ENCODE results near the gene AMZ1.
A peak's percentile ranks its signal among the peaks of the same experiment; 100 is the strongest.

AMZ1 gene

GRCh38 chr7:2651847-2652735 is 35.9 kb upstream of the AMZ1 start:
- no peak for DNase-seq

DNA sequence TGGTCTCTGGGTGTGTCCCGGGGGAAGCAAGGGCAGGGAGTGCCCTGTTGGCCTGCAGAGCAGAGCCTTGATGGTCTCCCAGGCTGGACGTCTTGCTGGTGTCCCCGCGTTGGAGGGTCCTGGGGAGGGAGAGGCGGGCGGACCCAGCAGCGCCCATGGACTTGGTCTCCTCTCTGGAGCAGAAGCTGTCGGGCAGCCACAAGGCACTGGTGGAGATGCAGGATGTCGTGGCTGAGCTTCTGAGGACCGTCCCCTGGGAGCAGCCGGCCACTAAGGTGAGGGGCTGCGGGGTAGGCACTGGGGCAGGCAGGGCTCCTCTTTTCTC is 35.3 kb upstream of the AMZ1 start:
- no peak for DNase-seq

GRCh38 chr7:2654059-2654458 is 33.9 kb upstream of the AMZ1 start:
- peak; percentile 19 for DNase-seq

- DNase-seq, result no peak
These were observed 32.0 kb upstream of the AMZ1 start for GRCh38 chr7:2655870-2656614.

DNA sequence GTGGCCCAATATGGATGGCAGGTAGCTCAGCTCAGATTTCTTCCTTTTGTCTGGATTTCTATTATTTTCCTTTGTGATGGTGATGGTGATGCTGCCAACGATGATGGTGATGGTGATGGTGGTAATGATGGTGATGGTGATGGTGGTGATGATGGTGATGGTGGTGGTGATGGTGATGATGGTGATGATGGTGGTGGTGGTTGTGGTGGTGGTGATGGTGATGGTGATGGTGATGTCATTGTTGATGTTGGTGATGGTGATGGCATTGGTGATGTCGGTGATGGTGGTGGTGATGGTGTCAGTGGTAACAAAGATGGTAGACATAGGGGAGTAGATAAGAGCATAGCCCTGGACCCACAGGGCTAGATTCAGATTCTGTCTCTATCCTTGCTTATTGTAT is 30.8 kb upstream of the AMZ1 start:
- DNase-seq, result no peak

DNA sequence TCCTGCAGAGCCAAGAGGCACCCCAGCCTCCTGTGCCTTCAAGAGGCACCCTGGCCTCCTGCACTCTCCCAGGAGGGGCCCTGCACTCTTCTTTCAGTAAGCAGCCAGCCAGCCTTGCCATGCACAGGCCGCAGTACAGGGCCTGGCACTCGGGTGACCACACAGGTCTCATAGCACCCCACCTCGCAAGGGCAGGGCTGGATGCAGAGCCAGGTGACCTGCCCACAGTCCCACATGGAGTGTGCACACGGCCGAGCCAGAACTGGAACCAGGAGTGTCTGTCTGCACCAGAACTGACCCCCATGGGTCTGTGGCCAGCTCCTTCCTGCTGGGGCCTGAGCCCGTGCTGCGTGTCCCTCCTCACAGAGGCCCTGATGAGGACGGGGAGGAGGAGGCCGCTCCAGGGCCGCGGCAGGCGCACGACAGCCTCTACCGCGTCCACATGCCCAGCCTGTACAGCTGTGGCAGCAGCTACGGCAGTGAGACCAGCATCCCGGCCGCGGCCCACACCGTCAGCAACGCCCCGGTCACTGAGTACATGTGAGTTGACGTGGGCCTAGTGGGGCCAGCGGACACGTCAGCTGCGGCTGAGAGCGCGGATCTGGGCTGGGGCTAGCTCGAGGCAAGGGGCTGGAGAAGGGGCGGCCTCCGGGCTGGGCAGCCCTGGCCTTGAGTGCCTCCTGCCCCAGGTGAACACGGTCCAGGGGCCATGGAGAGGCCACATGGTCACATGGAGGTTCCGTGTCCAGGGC is 29.9 kb upstream of the AMZ1 start:
- no peak for DNase-seq

GRCh38 chr7:2658941-2659340 is 29.1 kb upstream of the AMZ1 start:
- DNase-seq, result no peak

DNA sequence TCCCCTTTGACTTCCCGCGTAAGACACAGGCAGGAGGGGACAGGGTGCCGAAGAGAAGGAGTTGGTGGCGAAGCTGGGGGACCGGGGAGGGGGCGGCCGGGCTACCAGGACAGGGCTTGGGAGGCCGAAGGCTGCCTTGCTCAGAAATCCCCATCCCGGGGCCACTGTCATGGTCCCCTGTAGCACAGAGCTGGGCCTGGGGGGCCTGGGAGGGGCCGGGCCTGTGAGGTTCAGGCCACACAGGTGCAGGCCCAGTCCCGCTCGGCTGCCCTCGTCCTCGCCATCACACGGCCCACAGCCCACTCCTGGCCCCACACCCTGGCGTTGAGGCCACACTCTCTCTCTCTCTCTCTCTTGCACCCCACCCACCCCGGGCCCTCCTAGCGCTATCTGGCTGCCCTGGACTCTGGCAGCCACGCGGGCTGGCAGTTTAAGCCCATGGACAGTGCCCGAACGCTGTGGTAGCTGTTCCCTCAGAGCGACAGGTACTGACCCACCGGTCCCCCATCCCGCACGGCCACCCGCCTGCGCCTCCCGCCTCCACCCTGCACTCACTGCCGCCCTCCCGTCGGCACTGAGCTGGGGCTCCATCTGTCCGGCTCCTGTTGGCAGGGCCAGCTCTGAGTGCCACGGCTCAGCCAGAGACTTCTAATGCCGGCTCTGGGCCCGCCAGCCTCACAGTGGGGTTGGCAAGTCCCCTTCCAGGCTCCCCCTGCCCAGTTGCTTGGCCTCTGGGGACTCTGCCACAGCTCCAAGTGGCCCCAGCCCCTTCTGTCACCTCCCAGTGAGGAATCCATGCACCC is 28.2 kb upstream of the AMZ1 start:
- no peak for DNase-seq

- DNase-seq, result no peak
These were observed 27.5 kb upstream of the AMZ1 start for GRCh38 chr7:2660359-2661095.

DNA sequence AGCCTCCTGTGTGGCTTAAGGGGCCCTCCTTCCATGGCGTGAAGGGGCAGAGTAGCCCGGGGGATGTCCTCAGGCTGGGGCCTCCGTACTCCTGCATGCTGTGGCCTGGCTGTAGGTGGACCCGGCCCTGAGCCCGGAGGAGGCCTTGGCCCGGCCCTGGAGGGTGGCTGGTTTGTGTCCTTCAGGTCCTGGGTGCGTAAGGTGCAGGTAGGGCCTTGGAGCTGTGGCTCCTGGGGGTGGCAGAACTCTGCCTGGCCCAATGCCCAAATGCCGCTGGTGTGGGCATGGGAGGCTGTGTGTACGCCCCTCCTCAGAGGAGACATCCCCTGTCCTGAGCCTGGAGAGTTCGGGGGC is 26.9 kb upstream of the AMZ1 start:
- DNase-seq, result no peak

- no peak for DNase-seq
These were observed 26.3 kb upstream of the AMZ1 start for GRCh38 chr7:2661602-2662272.

GRCh38 chr7:2662273-2663120 is 25.5 kb upstream of the AMZ1 start:
- no peak for DNase-seq

- DNase-seq, result no peak
These were observed 24.7 kb upstream of the AMZ1 start for GRCh38 chr7:2663121-2663886.

GRCh38 chr7:2663960-2664359 is 24.0 kb upstream of the AMZ1 start:
- no peak for DNase-seq

GRCh38 chr7:2665359-2665791 is 22.6 kb upstream of the AMZ1 start:
- no peak for DNase-seq

- DNase-seq, result no peak
These were observed 21.8 kb upstream of the AMZ1 start for GRCh38 chr7:2666155-2666554.

DNA sequence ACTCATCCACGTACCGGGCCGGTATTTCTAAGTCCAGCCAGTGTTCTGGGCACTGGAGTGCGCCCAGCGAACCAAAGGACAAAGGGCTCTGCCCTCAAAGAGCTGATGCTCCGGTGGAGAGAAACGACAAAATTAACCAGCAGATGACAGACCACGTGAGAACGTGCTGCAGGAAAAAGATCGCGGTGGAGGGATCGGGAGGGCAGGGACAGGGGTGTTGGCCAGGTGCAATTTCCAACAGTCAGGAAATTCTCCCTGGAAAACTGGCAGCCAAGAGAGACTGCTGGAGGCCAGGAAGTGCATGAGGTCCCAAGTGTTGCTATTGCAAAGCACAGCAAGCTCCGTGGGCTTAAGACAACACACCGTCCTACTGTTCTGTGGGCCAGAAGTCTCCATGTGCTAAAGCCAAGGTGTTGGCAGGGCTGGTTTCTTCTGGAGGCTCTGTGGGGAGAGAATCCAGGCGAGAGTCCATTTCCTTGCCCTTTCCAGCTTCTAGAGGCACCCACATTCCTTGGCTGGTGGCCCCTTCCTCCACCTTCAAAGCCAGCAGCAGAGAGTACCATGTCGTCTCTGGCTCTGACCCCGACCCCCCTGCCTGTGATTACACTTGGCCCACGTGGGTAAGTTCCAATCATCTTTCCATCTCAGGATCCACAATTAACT is 21.3 kb upstream of the AMZ1 start:
- no peak for DNase-seq

DNA sequence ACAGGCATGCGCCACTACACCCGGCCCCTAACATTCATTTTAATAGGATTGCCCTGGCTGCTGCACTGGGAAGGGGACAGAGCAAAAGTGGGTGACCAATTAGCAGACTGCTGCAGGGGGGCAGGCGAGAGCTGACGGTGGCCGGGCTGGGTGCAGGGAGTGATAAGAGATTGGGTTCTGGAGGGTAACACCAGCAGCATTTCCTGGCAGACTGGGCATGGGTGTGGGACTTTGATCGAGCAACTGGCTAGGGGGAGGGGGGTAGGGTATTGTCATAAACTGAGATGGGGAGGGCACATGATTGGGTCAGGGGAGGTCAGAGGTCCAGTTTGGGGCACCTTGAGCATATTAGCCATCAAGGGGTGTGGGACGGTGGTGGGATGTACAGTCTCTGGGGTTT is 20.2 kb upstream of the AMZ1 start:
- DNase-seq, result no peak

DNA sequence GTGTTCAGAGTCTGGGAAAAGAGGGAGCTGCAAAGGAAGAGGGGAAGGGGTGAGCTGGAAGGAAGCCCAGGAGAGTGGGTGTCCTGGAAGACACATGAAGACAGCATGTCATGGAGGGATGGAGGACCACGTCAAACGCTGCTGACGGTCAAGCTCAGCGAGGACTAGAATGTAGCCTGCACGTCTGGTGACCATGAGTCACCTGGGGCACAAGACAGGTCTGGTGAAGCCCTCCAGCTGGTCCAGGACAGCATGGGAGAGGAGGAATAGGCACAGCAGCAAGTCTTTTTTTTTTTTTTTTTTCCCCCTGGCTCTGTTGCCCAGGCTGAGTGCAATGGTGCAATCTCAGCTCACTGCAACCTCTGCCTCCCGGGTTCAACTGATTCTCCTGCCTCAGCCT is 19.6 kb upstream of the AMZ1 start:
- DNase-seq, result no peak

Measured in NCI-H1105 treated with DMSO at 0.1 percent for 48 hours (cell line).